ENCODE measurements around the gene WDR18.

- TF ChIP-seq POLR2AphosphoS5 (IDR thresholded peaks at IDR 0.05) (no peak), CTCF (IDR thresholded peaks at IDR 0.05) (no peak)
These were observed 33.2 kb downstream of the WDR18 start for GRCh38 chr19:1017115-1017905.

Measured in upper lobe of left lung (tissue), 4 donors.